GM19467 (cell line): ENCODE measurements around the gene AP1M1.

ENCODE experiments used
- ATAC-seq: cut with Tn5 transposase; IDR thresholded peaks from one replicate; pipeline ENCODE4 v1.9.1; 2021; ENCODE audit warnings: mild to moderate bottlenecking, moderate library complexity; ENCODE audit not compliant: unreplicated experiment

AP1M1 gene

DNA sequence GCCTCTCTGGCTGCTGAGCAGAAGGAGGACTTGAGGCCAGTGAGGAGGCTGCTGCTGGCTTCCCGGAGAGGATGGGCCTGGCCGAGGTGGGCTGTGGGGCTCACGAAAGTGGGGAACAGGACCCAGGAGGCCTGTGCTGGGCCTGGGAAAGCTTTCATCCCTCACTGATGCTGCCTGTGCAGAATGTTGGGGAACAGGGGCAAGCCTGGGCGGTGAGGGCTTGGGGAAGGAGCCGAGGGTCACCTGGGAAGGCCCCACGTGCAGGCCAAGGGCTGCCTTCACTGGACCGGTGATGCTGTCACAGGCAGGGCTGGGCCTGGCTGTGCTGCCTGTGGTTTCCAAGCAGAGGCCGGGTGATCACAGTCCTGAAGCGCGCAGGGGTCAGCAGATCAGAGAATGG is 9.4 kb downstream of the AP1M1 start:
- ATAC-seq = no peak

DNA sequence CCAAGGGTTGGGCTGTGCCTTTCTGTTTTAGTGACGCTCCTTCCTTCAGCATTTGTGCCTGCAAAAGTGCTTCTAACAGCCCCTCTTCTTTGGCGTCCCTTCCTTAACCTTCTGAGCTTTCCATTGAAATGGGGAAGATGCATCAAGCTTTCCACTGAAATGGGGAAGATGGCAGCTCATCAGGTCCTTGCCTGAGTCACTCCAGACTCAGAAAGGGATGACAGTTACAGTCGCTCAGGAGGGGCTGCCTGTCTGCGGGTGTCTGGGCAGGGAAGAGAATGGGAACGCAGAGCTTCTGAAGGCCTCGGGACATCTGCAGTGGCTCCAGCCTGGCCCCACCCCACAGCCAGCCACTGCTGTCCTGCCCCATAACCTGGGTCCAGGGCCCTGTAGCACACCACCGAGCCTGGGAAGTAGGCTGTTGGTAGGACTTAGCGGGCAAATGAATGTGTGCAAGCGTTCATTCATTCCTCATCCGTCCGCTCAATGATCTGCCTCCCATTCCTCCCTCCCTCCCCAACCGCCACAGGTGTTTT is 9.8 kb downstream of the AP1M1 start:
- no peak for ATAC-seq

DNA sequence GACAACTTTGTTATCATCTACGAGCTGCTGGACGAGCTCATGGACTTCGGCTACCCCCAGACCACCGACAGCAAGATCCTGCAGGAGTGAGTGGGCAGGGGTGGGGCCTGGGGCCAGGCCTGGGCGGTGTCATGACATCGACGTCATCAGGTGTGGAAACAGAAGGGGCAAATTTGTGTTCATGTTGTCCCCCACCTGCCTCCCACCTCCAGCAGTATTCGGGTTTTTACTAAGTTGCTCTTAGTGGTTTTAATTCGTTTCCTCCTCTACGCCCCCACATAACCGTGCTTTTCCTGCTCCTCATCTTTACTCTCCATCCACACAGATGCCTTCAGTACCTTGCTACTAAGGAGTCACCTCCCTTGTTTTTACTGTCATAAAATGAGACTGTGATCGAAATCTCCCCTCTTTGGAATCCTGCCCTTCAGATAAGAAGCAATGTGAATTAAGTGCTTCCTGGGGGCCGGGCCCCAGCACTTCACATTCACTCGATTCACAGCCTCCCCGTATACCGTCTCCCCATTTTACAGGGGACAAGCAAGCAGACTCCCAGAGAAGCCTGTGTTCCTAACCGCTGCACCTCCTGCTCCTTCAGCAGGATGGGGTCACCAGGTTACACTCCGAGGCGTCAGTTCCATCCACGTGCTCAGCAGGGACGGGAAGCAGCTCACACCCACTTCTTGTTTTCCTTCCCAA is 10.5 kb downstream of the AP1M1 start:
- no peak for ATAC-seq

DNA sequence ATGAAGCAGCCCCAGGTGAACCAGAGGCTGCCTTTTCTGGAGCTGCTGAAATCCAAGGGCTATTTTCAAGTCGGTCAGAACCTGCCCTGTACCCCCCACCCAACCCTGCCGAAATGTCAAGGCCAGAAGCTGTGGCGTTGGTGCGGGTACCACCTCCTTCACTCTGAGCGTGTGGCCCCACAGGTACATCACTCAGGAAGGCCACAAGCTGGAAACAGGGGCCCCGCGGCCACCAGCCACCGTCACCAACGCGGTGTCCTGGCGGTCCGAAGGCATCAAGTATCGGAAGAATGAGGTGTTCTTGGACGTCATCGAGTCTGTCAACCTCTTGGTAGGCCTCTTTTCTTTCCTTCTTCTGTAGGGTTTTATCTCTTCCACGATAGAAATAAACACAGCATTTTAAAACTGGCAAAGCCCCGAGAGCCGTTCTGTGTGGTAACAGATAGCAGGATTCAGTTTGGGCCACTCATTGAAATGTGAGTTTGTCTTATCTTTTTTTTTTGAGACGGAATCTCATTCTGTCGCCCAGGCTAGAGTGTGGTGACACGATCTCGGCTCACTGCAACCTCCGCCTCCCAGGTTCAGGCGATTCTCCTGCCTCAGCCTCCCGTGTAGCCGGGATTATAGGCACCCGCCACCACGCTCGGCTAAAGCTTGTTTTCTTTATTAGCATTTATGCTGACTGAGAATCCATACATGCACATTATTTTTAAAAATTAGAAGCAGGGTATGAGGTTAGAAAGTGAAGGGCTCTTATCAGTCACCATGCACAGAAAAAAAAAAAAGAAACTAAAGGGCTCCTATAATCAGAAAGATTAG is 11.3 kb downstream of the AP1M1 start:
- no peak for ATAC-seq

DNA sequence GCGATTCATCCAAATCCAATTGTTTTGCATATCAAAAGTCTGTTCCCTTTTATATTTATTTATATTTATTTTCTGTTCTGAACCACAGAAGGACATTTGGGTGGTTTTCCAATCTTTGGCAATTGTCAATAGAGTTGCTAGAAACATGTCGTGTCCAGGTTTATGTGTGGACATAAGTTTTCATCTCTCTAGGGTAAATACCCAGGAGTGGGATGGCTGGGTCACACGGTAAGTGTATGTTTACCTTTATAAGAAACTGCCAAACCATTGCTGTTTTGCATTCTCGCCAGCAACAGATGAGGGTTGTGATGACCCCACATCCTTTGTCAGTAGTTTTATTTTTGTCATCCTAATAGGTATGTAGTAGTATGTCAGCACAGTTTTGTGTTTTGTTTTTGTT is 12.5 kb downstream of the AP1M1 start:
- no peak for ATAC-seq

DNA sequence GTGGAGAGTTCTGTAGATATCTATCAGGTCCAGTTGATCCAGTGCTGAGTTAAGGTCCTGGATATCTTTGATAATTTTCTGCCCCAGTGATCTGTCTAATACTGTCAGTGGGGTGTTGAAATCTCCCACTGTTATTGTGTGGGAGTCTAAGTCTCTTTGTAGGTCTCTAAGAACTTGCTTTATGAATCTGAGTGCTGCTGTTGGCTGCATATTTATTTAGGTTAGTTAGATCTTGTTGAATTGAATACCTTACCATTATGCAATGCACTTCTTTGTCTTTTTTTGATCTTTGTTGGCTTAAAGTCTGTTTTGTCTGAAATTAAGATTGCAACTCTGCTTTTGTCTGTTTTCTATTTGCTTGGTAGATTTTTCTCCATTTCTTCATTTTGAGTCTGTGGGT is 15.4 kb downstream of the AP1M1 start:
- no peak for ATAC-seq

DNA sequence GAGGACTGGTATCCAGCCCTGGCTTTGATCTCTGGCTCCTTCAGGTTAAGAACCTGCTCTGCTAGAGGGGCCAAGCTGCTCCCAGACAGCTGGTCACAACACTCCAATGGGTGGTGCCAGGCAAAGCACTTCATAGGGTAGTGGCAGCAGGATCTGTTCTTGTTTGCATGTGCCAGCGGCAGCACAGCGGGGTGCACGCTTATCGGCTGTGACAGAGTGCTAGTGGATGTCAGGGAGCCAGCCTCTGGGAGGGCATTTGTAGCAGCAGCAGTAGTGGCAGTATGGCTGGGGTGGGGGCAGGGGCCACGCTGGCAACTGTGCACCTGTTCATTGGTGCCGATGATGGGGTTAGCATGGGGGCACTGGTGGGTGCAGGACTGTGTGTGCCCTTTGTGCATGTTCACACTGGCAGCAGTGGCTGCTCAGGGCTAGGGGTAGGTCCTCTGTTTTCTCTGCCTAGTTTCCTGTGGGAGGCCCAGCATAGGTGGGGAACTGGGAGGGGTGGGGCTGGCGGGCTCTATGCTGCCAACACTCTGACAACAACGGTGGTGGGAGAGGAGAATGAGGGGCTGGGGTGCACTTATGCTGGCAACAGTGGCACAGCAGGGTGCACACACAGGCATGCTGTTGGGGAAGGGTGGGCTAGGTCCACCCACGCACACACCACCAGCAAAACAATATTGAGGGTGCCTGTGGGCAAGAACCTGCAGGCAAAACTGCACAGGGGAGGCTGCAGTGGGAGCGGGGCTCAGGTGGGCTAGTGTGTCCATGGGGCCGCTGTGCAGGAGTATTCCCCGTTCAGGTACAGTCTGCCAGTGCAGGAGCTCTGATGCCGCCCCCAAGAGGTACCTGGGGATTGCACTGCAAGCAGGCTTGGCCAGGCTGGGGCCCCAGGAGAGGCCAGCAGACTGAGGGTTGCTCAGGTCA is 19.3 kb downstream of the AP1M1 start:
- ATAC-seq = no peak

DNA sequence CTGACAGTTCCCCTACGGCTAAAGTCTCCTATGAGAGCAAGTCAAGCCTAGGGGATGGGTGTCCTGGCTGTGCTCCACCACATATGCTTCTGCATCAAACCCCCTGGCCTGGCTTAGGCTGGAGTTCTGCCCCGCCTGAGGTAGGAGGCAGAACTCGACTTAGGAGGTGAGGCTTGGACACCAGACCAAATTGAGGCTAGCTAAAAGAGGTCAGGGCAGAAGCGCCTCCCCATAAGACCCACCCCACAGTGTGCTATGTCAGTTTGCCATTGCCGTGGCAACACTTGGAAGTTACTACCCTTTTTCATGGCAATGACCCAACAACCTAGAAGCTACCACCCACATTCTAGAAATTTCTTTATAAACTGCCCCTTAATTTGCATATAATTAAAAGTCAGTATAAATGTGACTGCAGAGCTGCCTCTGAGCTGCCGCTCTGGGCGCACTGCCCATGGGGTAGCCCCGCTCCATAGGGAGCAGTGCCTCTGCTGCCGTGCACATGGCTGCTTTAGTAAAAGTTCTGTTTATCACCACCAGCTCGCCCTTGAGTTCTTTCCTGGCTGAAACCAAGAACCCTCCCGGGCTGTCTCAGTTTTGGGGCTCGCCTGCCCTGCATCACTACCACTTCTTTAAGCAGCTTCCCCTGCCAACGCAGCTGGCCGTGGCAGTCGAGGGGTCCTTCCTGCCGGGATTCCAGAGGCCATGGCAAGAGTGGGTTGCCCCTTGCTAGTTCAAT is 20.2 kb downstream of the AP1M1 start:
- no peak for ATAC-seq

DNA sequence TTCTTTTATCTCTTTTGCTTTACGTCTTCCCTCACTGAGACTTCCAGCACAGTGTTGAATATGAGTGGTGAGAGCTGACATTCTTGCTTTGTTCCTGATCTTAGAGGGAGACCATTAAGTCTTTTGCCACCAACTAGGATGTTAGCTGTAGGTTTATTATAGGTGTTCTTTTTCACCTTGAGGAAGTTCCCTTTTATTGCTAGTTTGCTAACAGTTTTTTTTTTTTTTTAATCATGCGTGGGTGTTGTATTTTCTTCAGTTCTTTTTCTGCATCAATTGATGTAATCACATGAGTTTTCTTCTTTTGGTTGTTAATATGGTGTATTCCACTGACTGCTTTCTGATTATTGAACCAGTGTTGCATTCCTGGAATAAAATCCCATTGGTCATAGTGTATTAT is 21.1 kb downstream of the AP1M1 start:
- ATAC-seq = no peak

DNA sequence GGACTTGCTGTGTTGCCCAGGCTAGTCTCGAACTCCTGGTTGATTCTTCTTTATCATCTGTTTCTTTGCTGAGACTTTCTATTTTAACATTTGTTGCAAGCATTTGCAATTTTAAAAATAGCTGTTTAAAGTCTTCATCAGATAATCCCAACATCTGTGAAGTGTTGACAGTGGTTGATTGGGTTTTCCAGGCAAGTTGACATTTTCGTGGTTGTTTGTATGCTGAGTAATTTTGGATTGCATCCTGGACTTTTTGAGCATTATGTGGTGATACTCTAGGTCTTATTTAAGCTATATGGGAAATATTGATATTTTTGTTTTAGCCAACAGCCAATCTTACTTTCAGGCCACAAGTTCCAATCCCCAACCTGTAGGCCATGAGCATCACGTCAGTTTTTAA is 25.1 kb downstream of the AP1M1 start:
- no peak for ATAC-seq

DNA sequence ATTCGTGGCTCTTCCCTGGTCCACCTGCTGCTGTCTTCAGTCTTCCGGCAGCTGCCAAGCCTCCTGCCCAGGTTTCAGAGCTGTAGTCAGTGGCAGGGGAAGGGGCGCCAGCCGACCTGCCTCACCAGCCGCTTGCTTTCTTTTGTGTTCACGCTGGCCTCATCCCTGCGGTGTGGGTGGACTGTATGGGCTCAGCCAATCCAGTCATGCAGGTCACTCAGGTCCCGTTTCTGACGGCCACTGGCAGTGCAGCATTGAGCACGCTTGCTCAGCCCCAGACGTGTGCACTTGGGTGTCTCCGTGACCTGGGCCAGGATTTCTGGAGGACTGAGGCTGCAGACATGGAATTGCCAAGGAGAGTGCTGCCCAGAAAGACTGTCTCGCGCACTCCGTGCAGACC is 26.0 kb downstream of the AP1M1 start:
- ATAC-seq = no peak

DNA sequence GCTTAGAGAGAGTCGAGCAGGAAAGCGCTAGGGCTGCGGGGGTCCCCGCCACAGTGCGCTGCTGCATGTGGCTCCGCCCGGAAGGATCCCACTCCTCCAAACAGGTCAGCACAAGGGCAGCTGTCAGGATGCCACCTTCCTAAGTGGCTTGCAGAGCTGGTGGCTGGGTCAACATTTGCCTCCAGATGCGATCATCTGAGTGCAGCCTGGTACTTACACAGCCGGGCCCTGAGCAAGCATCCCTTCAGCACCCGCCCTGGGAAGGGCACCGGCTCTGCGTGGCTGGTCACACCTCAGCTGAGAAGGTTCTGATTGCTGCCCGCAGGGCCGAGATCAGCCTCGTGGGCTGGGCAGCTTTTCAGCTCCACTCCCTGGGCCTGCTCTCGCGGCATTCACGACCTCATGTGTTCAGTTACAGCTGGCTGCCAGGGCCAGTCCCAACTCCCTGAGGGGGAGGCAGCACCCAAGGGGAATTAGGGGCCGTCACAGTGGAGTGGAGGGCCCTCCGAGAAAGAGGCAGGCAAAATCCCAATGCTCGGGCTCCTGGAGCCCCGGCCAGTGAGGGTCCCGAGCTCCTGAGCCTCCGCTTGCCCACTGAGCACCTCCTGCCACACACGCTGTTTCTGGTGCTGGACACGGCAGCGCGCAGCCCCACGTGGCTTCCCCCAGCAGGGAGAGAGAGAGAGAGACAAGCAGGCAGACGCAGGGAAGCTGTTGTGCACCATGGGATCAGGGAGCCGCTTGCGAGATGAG is 26.8 kb downstream of the AP1M1 start:
- no peak for ATAC-seq

DNA sequence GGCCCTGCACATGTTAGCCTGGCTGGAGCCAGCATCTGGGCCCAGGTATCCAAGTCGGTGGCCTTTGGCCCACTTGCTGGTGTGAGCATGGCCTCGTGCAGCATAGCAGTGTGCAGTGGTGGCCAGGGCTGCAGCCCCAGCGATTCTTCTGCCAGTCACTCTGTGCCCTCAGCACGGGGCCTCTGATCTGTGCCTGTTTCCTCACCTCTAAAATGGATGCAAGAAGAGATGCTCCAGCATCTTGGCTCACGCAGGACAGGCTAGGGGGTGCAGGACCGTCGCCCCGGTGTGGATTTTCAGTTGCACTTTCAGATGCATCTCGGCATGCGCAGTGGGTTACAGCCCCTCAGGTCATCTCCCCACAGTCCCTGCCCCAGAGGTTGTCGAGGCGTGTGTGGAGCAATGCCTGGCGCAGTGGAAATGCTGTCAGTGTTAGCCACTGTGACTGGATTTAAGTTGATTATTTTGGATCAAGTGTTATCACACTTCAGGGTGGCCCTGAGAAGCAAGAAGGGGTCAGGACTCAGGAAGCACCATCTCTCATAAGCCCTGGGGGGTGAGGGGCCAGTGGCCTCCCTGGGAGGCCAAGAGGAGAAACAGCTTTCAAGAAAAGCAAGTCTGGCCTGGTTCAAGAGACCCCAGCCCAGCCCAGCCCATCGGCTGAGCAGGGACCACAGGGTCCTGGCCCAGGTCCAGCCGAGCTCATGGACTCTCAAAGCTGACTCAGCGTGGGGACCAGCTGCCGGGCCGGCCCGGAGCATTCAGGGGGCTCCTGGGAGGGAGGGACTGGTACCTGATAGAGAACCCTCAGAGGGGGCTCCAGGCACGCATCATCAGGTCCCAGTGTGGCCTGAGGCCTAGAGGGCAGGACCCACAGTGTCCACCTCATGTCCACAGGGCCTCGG is 27.8 kb downstream of the AP1M1 start:
- no peak for ATAC-seq

DNA sequence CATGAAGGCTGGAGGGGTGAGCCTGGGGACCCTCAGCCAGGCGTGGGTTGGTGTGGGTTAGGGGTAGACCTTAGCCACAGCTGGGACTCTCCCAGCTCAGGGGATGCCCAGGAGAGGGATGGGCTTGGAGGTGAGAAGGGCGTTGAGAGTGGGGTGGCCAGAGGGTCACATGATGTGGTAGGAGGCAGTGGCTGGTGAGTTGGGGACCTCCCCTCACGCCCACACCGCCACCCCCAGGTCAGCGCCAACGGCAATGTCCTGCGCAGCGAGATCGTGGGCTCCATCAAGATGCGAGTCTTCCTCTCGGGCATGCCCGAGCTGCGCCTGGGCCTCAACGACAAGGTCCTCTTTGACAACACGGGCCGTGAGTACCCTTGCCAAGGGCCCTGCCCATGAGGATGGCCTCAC is 28.5 kb downstream of the AP1M1 start:
- no peak for ATAC-seq

DNA sequence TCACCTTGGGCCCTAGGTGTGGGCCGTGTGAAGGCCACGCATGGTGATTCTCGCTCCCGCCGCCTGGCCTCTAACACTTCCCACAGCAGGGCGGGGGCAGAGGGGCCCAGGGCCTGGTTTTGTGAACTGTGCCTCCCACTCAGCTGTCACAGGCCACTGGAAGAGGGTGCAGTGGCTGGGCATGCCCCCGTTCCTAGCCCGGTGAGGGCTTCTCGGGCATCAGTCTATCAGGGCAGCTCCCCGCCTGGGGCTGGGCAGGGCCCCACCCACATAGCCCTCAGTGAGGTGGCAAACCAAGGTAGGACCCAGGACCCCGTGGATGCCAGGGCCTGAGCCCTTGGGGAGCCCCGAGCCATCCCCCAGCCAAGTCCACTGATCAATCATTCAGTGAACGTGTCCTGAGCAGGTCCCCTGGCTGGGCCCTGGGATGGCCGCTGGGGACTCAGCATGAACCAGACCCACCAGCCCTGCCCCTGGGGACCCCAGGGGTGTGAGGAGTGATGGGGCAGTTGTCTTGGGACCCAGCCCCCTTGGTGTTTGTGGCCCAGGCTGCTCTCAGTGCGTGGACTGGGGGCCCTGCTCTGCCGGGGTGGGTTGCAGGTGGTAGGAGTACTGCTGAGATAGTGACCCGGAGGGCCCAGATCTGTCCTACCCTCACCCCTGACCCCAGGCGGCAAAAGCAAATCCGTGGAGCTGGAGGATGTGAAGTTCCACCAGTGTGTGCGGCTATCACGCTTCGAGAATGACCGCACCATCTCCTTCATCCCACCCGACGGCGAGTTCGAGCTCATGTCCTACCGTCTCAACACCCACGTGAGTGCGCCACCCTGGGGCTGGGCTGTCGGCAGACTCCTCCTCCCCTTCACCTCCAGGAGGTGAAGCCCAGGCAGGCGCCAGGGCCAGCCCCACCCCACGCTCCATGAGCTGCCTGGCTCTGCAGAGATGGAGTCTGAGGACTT is 29.4 kb downstream of the AP1M1 start:
- ATAC-seq = no peak

DNA sequence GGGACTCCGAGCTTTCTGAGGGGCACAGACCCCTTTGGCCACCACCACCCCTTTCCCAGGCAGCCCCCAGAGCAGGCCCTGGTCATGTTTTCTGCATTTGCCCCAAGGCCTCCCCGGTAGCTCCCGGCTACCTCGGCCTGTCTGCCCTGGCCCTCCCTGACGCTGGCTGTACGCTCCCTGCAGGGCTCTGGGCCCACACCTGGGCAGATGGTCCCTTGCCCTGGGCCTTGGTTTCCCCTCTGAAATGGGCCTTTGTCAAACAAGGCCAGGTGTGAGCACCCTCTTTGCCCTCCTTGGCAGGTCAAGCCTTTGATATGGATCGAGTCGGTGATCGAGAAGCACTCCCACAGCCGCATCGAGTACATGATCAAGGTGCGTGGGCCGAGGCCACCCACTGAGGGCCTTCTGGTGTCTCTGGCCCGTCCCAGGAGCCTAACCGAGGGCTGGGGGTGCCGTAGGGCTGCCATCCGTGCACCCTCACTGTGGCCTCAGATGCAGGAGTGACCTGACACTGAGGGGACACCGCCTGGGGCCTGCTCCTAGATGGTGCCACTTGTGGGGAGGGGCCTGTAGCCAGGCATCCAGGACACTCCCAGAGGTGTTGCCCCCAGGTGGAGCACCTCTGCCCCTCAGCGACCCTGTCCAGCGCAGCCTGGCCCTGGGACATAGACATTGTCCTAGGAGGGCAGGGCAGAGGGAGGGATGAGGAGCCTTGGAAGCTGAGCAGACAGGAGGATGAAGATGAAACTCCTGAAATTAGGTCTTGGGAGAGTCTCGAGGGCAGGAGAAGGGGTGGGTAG is 30.3 kb downstream of the AP1M1 start:
- no peak for ATAC-seq
